SK-N-MC (cell line): Measurements from ENCODE around the gene CCDC38.

Experiments
- EZH2 ChIP-seq: fragments of 200-600 bp; sonication (generic); IDR thresholded peaks from one replicate; pipeline ENCODE4 v1.6.1; 2017; ENCODE audit warnings: antibody characterized with exemption
- POLR2AphosphoS5 ChIP-seq: IDR thresholded peaks from 2 replicates; pipeline ENCODE4 v1.6.1; 2012; ENCODE audit warnings: mild to moderate bottlenecking, low read depth, low read length, borderline replicate concordance

DNA sequence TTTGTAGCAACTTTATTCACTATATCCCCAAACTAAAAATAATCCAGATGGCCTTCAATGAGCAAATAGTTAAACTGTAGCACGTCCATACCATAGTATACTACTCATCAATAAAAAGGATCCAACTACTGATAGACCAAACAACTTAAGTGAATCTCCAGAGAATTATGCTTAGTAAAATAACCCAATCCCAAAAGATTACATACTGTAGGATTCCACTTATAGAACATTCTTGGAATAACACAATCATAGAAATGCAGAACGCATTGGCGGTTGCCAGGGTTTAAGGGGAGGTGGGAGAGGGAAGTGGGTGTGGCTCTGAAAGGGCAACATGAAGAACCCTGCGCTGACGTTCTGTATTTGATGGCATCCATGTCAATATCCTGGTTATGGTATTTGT, 55.1 kb downstream of the CCDC38 start:
- no peak for TF ChIP-seq POLR2AphosphoS5
- TF ChIP-seq EZH2, result no peak
